Adipose tissue (tissue), 3 donors: ENCODE measurements around the gene MIPEP. TPM values are rescaled to one million over a fixed set of nuclear protein-coding genes. Genes with fewer than 3 reads are reported as not detected.

Source experiments
- H3K27ac ChIP-seq: one replicate; pipeline ENCODE4 v1.5.1; 2013; ENCODE audit warnings: low read depth, low read length
- WGBS, 3 donors: extraction: QIAGEN DNeasy Blood & Tissue Kit; methylation state at CpG; one replicate each; pipeline ENCODE4 v1.1.7; 2013; 5-methylcytosine and 5-hydroxymethylcytosine counted together
- polyA plus RNA-seq, 3 donors: library from polyadenylated mRNA; stranded (reverse); fragments of 200-250 nt; gene quantifications; one replicate each; pipeline ENCODE4 v1.2.3, GENCODE V29; 2013
- donor health status: healthy with polysubstance abuse.
- donor health status: Bipolar disorder and iron deficiency.
- donor health status: healthy.

Gene MIPEP
- polyA plus RNA-seq, 3 donors = 8.1 to 13.9 (median 11.3) TPM

GRCh38 chr13:23859904-23860303, 29.3 kb downstream of the MIPEP start:
- 90 to 96% (median 91%) methylated on average over 2 of the region's 2 CpGs for WGBS, 3 donors
- H3K27ac ChIP-seq = no peak overlapping the region

DNA sequence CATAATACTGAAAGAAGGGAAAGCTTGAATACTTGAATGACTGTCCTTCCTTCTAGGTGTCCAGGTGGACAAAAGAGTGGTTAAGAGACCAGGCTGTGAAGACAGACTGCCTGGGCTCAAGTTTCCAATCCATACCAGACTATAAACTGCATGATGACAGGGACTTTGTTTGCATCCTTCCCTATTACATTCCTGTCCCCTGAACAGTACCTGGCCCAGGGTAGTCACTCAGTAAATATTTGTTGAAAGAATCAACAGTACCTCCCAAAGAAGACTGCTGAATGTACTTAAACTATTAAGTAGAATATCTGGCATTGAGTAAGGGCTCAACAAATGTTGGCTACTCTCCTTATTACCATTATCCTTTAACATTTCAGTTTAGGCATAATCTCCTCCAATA, 29.7 kb downstream of the MIPEP start:
- no peak overlapping the region for H3K27ac ChIP-seq

GRCh38 chr13:23858546-23858945, 30.7 kb downstream of the MIPEP start:
- WGBS, 3 donors = 79 to 92% (median 80%) methylated on average over 5 of the region's 5 CpGs
- no peak overlapping the region for H3K27ac ChIP-seq

DNA sequence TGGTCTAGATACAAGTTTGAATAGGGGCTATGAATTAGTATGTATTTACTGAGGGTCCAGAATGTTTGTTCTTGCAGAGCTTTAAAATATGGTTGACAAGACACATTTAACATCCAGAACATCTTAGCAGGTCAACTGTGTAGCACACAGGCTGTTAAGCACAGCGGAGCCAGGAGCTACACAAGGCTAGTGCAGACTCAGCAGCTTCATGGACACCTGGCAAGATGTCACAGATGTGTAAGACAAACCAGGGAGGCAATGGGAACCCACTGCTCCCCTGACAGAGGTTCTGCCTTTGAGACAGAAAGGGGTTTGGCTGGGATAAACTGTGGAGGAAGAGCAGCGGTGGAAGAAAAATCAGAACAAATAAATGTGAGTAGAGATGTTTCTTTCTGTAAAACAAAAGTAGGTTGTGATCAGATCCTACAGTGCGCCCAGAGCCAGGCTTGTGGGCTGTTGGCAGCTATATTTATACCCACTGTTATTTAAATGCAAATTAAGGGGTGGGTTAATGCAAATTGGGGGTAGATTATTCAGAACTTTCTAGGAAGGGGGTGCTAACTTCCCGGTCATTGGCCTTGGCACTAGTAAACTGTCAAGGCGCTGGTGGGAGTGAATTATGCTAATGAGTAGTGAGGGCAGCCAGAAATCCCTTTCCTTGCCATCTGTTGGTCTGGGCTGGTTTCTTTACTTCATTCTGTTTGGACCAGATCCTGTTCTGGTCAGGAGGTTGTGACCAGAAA, 33.0 kb downstream of the MIPEP start:
- no peak overlapping the region for H3K27ac ChIP-seq
- 77 to 91% (median 85%) methylated on average over 5 of the region's 5 CpGs for WGBS, 3 donors

DNA sequence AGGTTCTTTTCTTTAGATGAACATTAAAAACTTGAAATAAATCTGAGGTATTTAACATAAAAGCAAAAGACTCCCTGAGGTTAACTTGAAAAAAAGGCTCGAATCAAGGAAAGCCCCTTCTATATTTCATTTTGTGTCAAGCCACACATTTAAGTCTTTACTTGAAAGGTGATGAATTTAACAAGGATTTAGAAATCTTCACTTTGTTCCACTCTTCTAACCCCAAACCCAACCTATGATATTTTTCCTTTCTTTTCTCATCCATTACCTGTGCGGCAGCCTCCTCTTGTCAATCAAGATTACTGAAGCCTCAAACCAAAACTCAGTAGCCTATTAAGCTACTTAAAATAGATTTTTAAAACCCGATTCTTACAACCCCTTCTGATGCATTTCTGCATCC, 33.8 kb downstream of the MIPEP start:
- WGBS, 3 donors = 90 to 92% (median 91%) methylated on average over 3 of the region's 3 CpGs
- no peak overlapping the region for H3K27ac ChIP-seq

- WGBS, 3 donors = 50 to 88% (median 53%) methylated on average over 2 of the region's 2 CpGs
- H3K27ac ChIP-seq = no peak overlapping the region
Measured at GRCh38 chr13:23852351-23852750, 36.8 kb downstream of the MIPEP start.

DNA sequence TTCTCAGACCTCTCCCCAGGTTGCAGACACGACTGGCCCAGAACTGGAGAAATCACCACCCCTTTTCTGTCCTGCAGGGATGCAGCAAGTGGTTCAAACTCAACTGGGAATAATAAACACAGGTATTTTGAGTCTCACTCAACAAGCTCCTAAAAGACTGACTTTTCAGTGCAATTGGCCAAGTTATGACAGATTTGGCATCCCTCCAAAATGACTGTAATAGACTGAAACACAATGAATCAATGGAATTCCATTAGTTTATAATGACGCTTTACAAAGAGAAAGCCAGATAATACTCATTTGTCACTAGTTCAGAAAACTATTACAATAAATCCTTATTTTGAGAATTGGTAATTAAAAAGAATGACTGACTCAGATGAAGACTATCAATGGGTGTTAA, 38.1 kb downstream of the MIPEP start:
- 67 to 80% (median 71%) methylated on average over 2 of the region's 2 CpGs for WGBS, 3 donors
- no peak overlapping the region for H3K27ac ChIP-seq

- no peak overlapping the region for H3K27ac ChIP-seq
- 78 to 88% (median 83%) methylated on average over 1 of the region's 1 CpG for WGBS, 3 donors
Measured at GRCh38 chr13:23850134-23850533, 39.1 kb downstream of the MIPEP start.

DNA sequence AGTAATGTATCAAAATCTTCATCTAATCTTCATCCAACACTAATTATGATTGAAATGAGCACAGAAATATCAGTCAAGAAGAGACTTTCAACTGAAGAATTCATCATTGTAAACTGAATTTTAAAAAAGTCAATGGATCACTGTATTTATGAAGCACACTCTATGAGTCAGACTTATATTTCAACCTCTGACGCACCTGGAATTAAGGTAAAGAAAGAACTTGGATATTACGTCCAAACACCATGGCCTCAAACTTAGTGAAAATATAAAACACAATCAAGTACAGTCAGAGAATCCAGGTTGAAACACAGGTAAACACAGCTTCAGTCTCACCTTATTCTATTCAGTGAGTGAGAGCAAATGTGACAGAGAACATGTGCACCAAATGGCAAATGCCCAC, 39.5 kb downstream of the MIPEP start:
- 96 to 99% (median 96%) methylated on average over 2 of the region's 2 CpGs for WGBS, 3 donors
- H3K27ac ChIP-seq = no peak overlapping the region

DNA sequence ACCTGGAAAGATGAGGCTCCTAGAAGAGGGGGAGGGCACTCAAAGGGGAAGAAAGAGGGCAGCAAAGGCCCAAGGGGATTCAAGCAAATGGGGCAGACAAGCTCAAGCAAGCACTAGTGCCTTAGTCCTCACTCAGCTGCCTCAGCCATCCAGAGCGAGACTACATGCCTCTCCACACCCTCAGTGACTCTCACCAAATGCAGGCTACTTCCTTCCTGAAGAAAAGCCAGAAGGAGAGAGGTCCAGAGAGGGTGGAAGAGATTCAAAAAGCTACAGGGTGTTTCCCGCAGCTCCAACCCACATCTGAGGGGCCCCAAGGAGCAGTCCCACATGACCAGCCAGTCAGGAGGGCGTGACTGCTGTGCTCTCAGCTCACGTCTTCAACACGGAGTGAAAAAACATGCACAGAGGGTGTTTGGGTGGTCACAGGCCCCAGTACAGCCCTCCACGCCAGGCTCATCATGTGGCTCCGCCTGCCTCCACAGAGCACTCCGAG, 40.5 kb downstream of the MIPEP start:
- 66 to 77% (median 73%) methylated on average over 8 of the region's 8 CpGs for WGBS, 3 donors
- H3K27ac ChIP-seq = no peak overlapping the region

GRCh38 chr13:23848019-23848418, 41.2 kb downstream of the MIPEP start:
- no peak overlapping the region for H3K27ac ChIP-seq
- 79 to 88% (median 80%) methylated on average over 2 of the region's 2 CpGs for WGBS, 3 donors

GRCh38 chr13:23847497-23847896, 41.7 kb downstream of the MIPEP start:
- H3K27ac ChIP-seq = no peak overlapping the region
- WGBS, 3 donors = 76 to 86% (median 80%) methylated on average over 2 of the region's 2 CpGs

DNA sequence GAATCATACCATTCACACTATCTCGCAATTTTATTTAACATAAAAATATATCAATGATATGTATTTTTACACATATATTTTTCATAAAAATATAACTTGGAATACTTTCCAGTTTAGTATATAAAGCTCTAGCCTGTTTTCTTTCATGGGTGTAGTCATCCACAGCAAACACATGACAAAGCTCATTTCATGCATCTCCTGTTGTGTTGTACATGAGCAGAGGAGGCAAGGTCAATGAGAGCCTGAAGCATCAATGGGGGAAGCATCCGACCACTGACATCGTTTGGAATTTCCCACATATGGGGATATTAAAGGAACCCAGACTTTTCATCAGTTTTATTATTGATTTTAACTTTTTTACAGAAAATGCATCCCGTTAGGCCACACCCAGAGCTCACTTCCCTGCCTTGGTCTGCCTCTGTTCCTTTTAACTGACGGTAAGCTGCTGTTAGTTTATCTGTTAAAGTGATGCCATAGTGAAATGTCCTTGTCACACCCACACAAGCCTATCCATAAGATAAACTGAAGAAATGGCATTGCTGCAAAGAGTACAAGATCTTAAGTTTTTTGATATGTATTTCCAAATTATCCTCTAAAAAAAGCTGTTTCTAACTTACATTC, 44.0 kb downstream of the MIPEP start:
- 92 to 93% (median 92%) methylated on average over 5 of the region's 5 CpGs for WGBS, 3 donors
- H3K27ac ChIP-seq = no peak overlapping the region

GRCh38 chr13:23844132-23844531, 45.1 kb downstream of the MIPEP start:
- no peak overlapping the region for H3K27ac ChIP-seq
- 74 to 99% (median 92%) methylated on average over 2 of the region's 2 CpGs for WGBS, 3 donors

DNA sequence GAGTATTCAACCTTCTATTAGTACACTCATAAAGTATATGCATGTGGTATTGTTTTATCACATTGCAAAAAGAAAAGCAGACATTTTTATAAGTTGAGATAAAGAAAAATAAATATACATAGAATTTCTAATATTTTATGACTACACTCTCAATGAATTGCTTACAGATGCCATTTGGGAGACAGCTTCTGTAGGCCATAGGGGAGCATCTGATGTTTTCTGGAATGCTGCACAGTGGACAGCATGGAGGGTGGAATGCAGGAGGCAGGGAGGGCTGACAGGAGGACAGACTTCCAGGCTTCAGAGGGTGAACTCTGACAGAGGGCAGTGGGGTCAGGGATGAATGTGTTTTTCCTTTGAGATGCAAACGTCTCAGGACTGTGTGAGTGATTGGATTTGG, 45.8 kb downstream of the MIPEP start:
- WGBS, 3 donors = 38 to 62% (median 58%) methylated on average over 1 of the region's 1 CpG
- no peak overlapping the region for H3K27ac ChIP-seq

DNA sequence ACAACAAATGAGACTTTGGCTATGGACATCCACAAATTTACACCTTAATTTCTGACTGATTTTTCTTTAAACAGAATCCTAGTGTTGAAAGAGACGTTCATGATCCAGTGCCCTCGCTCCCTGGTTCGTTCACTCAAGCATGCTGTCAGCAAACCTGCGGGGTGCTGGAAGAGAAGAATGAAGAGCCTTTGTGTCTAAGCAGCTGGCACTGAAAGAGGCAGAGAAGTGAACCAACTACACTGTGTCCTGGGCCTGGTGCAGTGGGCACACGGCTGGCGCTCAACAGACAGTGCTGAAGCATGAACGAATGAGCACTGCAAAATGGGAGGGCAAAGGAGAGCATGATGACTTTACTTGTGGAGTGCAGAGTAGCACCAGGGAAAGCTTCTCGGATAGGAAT, 46.8 kb downstream of the MIPEP start:
- WGBS, 3 donors = 90 to 98% (median 96%) methylated on average over 8 of the region's 8 CpGs
- no peak overlapping the region for H3K27ac ChIP-seq

- 92 to 95% (median 93%) methylated on average over 36 of the region's 36 CpGs for WGBS, 3 donors
- H3K27ac ChIP-seq = no peak overlapping the region
Measured at GRCh38 chr13:23833733-23834611, 55.2 kb downstream of the MIPEP start.

GRCh38 chr13:23828866-23829265, 60.3 kb downstream of the MIPEP start:
- 80 to 97% (median 82%) methylated on average over 4 of the region's 4 CpGs for WGBS, 3 donors
- no peak overlapping the region for H3K27ac ChIP-seq

- WGBS, 3 donors = 79 to 95% (median 93%) methylated on average over 4 of the region's 4 CpGs
Measured at GRCh38 chr13:23828086-23828485, 61.1 kb downstream of the MIPEP start.

More at GRCh38 chr13:23828086-23828485, 61.1 kb downstream of the MIPEP start:
- H3K27ac ChIP-seq = no peak overlapping the region
